ENCODE measurements around the gene ANXA6. TPM values are rescaled to one million over a fixed set of nuclear protein-coding genes. Genes with fewer than 3 reads are reported as not detected.

Gene ANXA6
- total and polyA plus RNA-seq, 2 donors from 2014 or later = 107 to 183 TPM

DNA sequence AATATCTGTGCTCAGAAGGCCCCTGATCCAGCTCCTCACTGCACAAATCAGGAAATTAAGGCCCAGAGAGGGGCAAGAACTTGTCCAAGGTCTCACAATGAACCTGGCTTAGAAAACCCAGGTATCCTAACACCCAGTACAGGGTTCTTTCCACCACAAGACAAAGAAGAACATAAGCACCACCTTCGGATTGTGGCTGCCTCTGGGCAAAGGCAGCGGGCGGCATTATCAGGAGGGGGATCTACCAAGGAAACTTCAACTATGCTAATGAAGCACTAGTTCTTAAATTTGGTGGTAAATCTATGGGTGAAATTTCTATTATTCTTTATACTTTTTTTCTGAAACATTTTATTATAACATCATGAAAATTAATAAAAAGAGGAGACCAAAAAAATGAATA, 17.9 kb downstream of the ANXA6 start:
- H3K9me3 ChIP-seq (ENCODE audit: control insufficient read depth in 2 of 3, insufficient read depth in 1 of 3, low read length in 3 of 3) = no peaks in the 10 kb centered on the region
- H3K36me3 ChIP-seq (ENCODE audit: control insufficient read depth in 2 of 3, insufficient read depth in 3 of 3, low read length in 3 of 3) = peaks cover 0 to 39% (median 39%) of the 10 kb centered on the region in 3 donors
- FAIRE-seq (no peak), DNase-seq (no peak)
- TF ChIP-seq, protein P1, sequence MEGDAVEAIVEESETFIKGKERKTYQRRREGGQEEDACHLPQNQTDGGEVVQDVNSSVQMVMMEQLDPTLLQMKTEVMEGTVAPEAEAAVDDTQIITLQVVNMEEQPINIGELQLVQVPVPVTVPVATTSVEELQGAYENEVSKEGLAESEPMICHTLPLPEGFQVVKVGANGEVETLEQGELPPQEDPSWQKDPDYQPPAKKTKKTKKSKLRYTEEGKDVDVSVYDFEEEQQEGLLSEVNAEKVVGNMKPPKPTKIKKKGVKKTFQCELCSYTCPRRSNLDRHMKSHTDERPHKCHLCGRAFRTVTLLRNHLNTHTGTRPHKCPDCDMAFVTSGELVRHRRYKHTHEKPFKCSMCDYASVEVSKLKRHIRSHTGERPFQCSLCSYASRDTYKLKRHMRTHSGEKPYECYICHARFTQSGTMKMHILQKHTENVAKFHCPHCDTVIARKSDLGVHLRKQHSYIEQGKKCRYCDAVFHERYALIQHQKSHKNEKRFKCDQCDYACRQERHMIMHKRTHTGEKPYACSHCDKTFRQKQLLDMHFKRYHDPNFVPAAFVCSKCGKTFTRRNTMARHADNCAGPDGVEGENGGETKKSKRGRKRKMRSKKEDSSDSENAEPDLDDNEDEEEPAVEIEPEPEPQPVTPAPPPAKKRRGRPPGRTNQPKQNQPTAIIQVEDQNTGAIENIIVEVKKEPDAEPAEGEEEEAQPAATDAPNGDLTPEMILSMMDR (IDR thresholded peaks at IDR 0.05; ENCODE audit: borderline replicate concordance, extremely low read depth, insufficient read depth) = no peak
- no peak overlapping the region for H3K4me3 ChIP-seq (ENCODE audit: low read length in 3 of 3)
- H3K27me3 ChIP-seq (ENCODE audit: control insufficient read depth, insufficient read depth, low read length) = no peaks in the 10 kb centered on the region
- no peak overlapping the region for H3K27ac ChIP-seq (ENCODE audit: low read depth in 2 of 2, low read length in 2 of 2)
- intact Hi-C loops (cut with DNase I) = no loop called here
- H3K4me1 ChIP-seq (ENCODE audit: control insufficient read depth in 2 of 3, insufficient read depth in 2 of 3, low read depth in 1 of 3, low read length in 3 of 3) = peaks cover 0 to 5% (median 0%) of the 10 kb centered on the region in 3 donors
- no peak overlapping the region for H3K9ac ChIP-seq (ENCODE audit: low read length in 3 of 3)

DNA sequence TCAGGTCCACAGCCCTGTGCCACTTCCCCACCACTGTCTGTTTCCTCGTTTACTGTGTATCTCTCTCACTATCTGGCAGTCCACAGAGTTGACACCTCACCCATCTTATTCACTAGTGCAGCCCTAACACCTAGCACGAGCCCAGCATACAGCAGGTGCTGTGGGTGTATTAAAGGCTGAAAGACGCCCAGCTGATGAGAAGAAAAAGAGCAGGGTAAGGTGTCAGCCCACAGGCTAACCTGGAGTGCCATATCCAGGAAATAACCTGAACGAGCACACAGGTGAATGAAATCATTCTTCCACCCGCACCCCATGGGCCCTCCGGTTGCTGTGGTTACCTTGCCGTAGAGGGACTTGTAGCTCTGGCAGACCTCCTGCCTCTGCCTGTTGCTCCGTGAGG, 18.6 kb downstream of the ANXA6 start:
- intact Hi-C loops (cut with DNase I) = no loop called here
- H3K4me3 ChIP-seq (ENCODE audit: low read length in 3 of 3) = no peak overlapping the region
- FAIRE-seq = no peak
- H3K36me3 ChIP-seq (ENCODE audit: control insufficient read depth in 2 of 3, insufficient read depth in 3 of 3, low read length in 3 of 3) = peaks cover 0 to 42% (median 39%) of the 10 kb centered on the region in 3 donors
- no peak for DNase-seq
- no peaks in the 10 kb centered on the region for H3K9me3 ChIP-seq (ENCODE audit: control insufficient read depth in 2 of 3, insufficient read depth in 1 of 3, low read length in 3 of 3)
- no peak overlapping the region for H3K9ac ChIP-seq (ENCODE audit: low read length in 3 of 3)
- TF ChIP-seq, protein P1 (IDR thresholded peaks at IDR 0.05; ENCODE audit: borderline replicate concordance, extremely low read depth, insufficient read depth) = no peak
- H3K27me3 ChIP-seq (ENCODE audit: control insufficient read depth, insufficient read depth, low read length) = no peaks in the 10 kb centered on the region
- no peak overlapping the region for H3K27ac ChIP-seq (ENCODE audit: low read depth in 2 of 2, low read length in 2 of 2)
- peaks cover 0 to 3% (median 0%) of the 10 kb centered on the region in 3 donors for H3K4me1 ChIP-seq (ENCODE audit: control insufficient read depth in 2 of 3, insufficient read depth in 2 of 3, low read depth in 1 of 3, low read length in 3 of 3)

DNA sequence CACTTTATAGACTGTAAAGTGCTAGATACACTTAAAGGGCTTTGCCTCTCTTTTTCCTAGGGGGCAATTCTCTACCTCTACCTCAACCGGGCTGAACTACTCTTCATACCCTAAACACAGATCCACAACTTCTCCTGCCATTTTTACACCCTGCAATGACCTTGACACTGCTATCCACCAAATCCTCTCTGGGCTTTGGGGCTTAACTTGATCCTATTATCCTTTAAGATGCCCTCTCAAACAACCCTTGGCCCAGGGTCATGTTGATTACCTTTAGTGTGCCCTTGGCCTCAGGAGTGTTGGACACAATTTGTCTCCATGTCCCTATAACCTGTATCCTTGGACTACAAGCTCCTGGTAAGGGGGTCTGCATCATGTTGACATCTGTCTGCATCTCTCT, 19.5 kb downstream of the ANXA6 start:
- H3K36me3 ChIP-seq (ENCODE audit: control insufficient read depth in 2 of 3, insufficient read depth in 3 of 3, low read length in 3 of 3) = peaks cover 0 to 50% (median 43%) of the 10 kb centered on the region in 3 donors
- no peak overlapping the region for H3K4me3 ChIP-seq (ENCODE audit: low read length in 3 of 3)
- no peak overlapping the region for H3K9ac ChIP-seq (ENCODE audit: low read length in 3 of 3)
- peaks cover 0 to 3% (median 0%) of the 10 kb centered on the region in 3 donors for H3K4me1 ChIP-seq (ENCODE audit: control insufficient read depth in 2 of 3, insufficient read depth in 2 of 3, low read depth in 1 of 3, low read length in 3 of 3)
- no peak overlapping the region for H3K27ac ChIP-seq (ENCODE audit: low read depth in 2 of 2, low read length in 2 of 2)
- TF ChIP-seq, protein P1 (IDR thresholded peaks at IDR 0.05; ENCODE audit: borderline replicate concordance, extremely low read depth, insufficient read depth) = no peak
- H3K27me3 ChIP-seq (ENCODE audit: control insufficient read depth, insufficient read depth, low read length) = no peaks in the 10 kb centered on the region
- DNase-seq (no peak), FAIRE-seq (no peak)
- intact Hi-C loops (cut with DNase I) = no loop called here
- no peaks in the 10 kb centered on the region for H3K9me3 ChIP-seq (ENCODE audit: control insufficient read depth in 2 of 3, insufficient read depth in 1 of 3, low read length in 3 of 3)

Measured in kidney (tissue), 14 donors.